Measurements from ENCODE around the gene SLC25A33. TPM values are rescaled to one million over a fixed set of nuclear protein-coding genes. Genes with fewer than 3 reads are reported as not detected.

Gene SLC25A33, protein sequence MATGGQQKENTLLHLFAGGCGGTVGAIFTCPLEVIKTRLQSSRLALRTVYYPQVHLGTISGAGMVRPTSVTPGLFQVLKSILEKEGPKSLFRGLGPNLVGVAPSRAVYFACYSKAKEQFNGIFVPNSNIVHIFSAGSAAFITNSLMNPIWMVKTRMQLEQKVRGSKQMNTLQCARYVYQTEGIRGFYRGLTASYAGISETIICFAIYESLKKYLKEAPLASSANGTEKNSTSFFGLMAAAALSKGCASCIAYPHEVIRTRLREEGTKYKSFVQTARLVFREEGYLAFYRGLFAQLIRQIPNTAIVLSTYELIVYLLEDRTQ
- 10 to 100 TPM in 1 of 6 donors, 1 to 10 TPM in 5; 2.1 to 13.2 (median 4.6) TPM for total RNA-seq

DNA sequence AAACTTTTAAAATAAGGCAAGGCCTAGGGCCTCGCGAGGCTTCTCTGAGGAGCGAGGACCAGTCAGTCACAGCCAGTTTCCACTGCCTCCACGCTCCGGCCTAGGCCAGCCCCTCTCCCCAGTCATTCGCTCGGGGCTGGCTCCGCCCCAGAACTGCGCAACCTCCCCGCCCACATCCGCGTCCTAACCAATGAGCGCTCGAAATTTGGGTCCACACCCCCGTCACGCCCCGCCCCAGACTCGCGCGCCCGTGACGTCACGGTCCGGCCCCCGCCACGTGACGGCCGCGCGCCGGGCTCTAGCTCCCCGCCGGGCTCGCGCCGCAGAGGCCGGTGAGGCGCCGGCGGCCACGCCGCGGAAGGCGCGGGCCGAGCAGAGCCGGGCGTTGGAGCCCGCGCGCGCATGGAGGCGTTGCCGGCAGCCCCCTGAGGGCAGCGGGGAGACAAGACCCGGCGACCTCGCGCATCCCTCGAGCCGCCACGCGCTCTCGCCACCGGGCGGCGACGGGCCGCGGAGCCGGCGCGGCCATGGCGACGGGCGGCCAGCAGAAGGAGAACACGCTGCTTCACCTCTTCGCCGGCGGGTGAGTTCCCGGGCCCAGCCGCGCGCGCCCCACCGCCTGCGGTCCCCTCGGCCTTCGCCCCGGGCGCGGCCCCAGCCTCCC is at the start of gene SLC25A33:
TSS of gene SLC25A33 (plus strand) at position 301 of the 664 bp plus-strand sequence. CDS start at position 528, 227 bp downstream.
- no peaks in the 10 kb centered on the region for H3K9me3 ChIP-seq
- peak within 1 kb of the TSS; percentile 70 to 95 (median 90) for H3K27ac ChIP-seq
- DNase-seq: peak; percentile 96 to 99
- 0 to 3% methylated on average over 7 to 30 of the region's 92 CpGs for WGBS, 2 donors
- TF ChIP-seq EP300 (IDR thresholded peaks at IDR 0.05) (peak in 1 of 4 donors; percentile 53), POLR2AphosphoS5 (IDR thresholded peaks at IDR 0.05) (peak; percentile 14 to 75), POLR2A (IDR thresholded peaks at IDR 0.05) (peak in 3 of 4 donors; percentile 91 to 96 (median 94))
- TF ChIP-seq, protein P1, sequence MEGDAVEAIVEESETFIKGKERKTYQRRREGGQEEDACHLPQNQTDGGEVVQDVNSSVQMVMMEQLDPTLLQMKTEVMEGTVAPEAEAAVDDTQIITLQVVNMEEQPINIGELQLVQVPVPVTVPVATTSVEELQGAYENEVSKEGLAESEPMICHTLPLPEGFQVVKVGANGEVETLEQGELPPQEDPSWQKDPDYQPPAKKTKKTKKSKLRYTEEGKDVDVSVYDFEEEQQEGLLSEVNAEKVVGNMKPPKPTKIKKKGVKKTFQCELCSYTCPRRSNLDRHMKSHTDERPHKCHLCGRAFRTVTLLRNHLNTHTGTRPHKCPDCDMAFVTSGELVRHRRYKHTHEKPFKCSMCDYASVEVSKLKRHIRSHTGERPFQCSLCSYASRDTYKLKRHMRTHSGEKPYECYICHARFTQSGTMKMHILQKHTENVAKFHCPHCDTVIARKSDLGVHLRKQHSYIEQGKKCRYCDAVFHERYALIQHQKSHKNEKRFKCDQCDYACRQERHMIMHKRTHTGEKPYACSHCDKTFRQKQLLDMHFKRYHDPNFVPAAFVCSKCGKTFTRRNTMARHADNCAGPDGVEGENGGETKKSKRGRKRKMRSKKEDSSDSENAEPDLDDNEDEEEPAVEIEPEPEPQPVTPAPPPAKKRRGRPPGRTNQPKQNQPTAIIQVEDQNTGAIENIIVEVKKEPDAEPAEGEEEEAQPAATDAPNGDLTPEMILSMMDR (IDR thresholded peaks at IDR 0.05): peak in 4 of 6 experiments; percentile 48 to 66 (median 57)
- H3K4me3 ChIP-seq: peak within 1 kb of the TSS; percentile 49 to 94 (median 88)
- ATAC-seq (ENCODE audit: low FRiP score in 2 of 2): peak; percentile 99
- H3K36me3 ChIP-seq: no peaks in the 10 kb centered on the region
- H3K4me1 ChIP-seq: peaks cover 8 to 32% (median 21%) of the 10 kb centered on the region in 4 donors
- no peaks in the 10 kb centered on the region for H3K27me3 ChIP-seq

DNA sequence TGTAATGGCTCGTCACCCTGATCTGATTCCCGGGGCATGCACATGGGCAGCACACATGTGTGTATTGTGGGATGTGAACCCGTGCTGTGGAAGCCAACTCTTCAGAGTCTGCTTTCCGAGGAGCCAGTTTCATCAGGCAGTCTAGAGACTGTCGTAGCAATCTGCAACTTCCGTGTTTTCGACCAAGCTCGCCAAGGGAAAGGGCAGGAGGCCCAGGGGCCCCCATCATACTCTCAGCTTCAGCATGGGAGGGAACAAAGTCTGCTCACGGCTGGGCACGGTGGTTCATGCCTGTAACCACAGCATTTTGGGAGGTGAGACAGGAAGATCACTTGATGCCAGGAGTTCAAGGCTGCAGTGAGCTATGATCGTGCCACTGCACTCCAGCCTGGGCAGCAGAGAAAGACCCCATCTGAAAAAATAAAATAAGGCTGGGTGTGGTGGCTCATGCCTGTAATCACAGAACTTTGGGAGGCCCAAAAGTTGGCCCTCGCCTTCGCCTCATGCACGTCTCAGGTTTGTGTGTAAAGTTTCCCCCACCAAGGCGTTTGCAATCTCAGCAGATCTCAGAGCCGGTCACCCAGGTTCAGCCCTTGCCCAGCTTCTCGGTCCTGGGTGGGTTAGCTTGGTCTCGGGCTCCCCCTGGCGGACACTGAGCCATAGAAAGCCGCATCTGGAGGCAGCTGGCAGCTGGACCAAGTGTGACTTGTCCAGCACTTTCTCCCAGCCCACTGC is 48.5 kb upstream of the SLC25A33 start:
- peak; percentile 61 to 90 for DNase-seq
- no peak overlapping the region for H3K4me3 ChIP-seq
- 36 to 45% methylated on average over 11 to 20 of the region's 20 CpGs for WGBS, 2 donors
- no peak overlapping the region for H3K27ac ChIP-seq
- H3K4me1 ChIP-seq: peaks cover 0 to 10% (median 8%) of the 10 kb centered on the region in 4 donors
- H3K36me3 ChIP-seq: no peaks in the 10 kb centered on the region
- TF ChIP-seq POLR2AphosphoS5 (IDR thresholded peaks at IDR 0.05): no peak
- TF ChIP-seq, protein P1 (IDR thresholded peaks at IDR 0.05): peak; percentile 79 to 92 (median 86)
- H3K27me3 ChIP-seq: no peaks in the 10 kb centered on the region
- peak; percentile 92 to 95 for ATAC-seq (ENCODE audit: low FRiP score in 2 of 2)
- H3K9me3 ChIP-seq: no peaks in the 10 kb centered on the region

DNA sequence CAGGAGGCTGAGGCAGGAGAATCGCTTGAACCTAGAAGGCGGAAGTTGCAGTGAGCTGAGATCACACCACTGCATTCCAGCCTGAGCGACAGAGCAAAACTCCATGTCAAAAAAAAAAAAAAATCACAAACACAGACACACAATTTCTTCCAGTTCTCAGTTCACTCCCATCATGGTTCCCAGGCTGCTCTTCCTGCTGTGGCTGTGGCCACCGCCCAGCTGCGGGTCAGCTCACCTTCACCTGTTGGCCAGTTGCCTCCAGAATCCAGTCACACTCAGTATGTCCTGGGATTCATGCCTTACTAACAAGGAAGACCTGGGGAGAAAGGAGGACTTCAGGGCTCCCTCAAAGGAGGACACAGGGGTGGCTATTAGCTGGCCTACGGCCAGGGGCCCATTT is 45.9 kb upstream of the SLC25A33 start:
- 92 to 98% methylated on average over 6 of the region's 6 CpGs for WGBS, 2 donors
- H3K4me1 ChIP-seq: peaks cover 0 to 10% (median 8%) of the 10 kb centered on the region in 4 donors
- no peaks in the 10 kb centered on the region for H3K36me3 ChIP-seq
- H3K9me3 ChIP-seq: no peaks in the 10 kb centered on the region
- H3K27ac ChIP-seq: no peak overlapping the region
- H3K27me3 ChIP-seq: no peaks in the 10 kb centered on the region
- H3K4me3 ChIP-seq: no peak overlapping the region
- DNase-seq (no peak), ATAC-seq (ENCODE audit: low FRiP score in 2 of 2) (no peak)
- no peak for TF ChIP-seq EP300 (IDR thresholded peaks at IDR 0.05)

DNA sequence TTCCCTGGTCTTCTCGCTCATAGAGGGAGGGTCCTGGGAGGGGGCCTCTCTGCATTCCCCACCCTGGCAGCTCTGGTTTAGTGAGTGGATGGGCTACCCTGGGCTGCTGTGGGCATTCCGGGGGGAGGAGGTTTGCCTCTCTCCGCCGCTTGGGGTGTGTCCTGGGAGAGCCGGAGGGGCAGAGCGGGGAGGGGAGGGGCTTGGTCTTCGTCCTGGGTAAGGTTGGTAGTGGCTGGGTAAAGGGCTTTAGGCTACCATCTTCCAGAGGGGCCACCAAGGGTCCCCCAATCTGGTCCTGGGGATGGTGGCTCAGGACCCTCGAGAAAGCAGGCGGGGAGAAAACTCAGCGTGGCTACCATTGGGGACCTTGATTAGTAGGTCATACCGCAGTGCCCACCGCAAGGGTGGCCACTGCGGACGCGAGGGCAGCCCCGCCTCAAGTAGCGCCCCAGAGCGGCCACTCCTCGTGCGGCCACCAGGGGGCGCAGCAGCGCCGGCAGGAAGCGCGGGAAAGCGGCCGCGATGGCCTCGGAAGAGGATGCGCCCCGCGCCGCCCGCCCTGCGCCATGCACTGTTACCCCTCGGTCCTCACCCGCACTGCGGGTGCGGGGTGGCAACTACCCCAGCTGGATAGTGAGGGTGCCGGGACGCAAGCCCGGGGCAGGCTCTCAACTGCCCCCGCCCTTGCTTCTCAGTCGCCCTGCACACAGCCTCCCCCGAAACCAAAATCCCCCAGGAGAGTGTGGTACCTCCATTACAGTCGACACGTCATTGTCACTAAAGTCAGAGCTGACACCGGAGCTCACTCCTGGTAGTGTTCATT is 44.1 kb upstream of the SLC25A33 start:
- 10 to 61% methylated on average over 2 to 46 of the region's 48 CpGs for WGBS, 2 donors

More for the DNA sequence above, 44.1 kb upstream of the SLC25A33 start:
- peak overlapping the region in 3 of 4 donors; percentile 5 to 28 (median 28) for H3K4me3 ChIP-seq
- ATAC-seq (ENCODE audit: low FRiP score in 2 of 2): peak; percentile 69 to 87
- H3K9me3 ChIP-seq: no peaks in the 10 kb centered on the region
- TF ChIP-seq, protein P1 (IDR thresholded peaks at IDR 0.05): peak; percentile 96 to 99 (median 98)
- TF ChIP-seq POLR2AphosphoS5 (IDR thresholded peaks at IDR 0.05): no peak
- no peaks in the 10 kb centered on the region for H3K36me3 ChIP-seq
- peak; percentile 55 to 94 for DNase-seq
- no peak overlapping the region for H3K27ac ChIP-seq
- H3K4me1 ChIP-seq: peaks cover 0 to 10% (median 8%) of the 10 kb centered on the region in 4 donors
- no peaks in the 10 kb centered on the region for H3K27me3 ChIP-seq
